ENCODE results near the gene HPSE2. TPM values are rescaled to one million over a fixed set of nuclear protein-coding genes. Genes with fewer than 3 reads are reported as not detected.
A peak's percentile ranks its signal among the peaks of the same experiment; 100 is the strongest.

The HPSE2 gene
- total and polyA plus RNA-seq, 8 donors = 0.58 to 15.8 (median 2.0) TPM

GRCh38 chr10:99234791-99235657 lies 628 bp downstream of the HPSE2 start:
- peak overlapping the region in 3 of 5 donors; percentile 27 to 76 (median 71) for H3K27ac ChIP-seq
- no peaks in the 10 kb centered on the region for H3K9me3 ChIP-seq
- H3K27me3 ChIP-seq = peaks cover 6 to 91% (median 64%) of the 10 kb centered on the region in 3 donors
- H3K4me1 ChIP-seq = peaks cover 14 to 50% (median 32%) of the 10 kb centered on the region in 4 donors
- intact Hi-C loops (cut with DNase I; ENCODE audit: low total_unique reads) = no loop called here
- peak in 1 of 2 donors; percentile 28 for DNase-seq
- peak overlapping the region; percentile 51 to 56 (median 54) for H3K4me3 ChIP-seq
- no peaks in the 10 kb centered on the region for H3K36me3 ChIP-seq
- 6 to 10% (median 9%) methylated on average over 17 of the region's 17 CpGs for WGBS, 5 donors
- TF ChIP-seq POLR2A (IDR thresholded peaks at IDR 0.05) (no peak), POLR2AphosphoS5 (IDR thresholded peaks at IDR 0.05) (no peak), EP300 (IDR thresholded peaks at IDR 0.05) (no peak), CTCF (IDR thresholded peaks at IDR 0.05) (no peak)

GRCh38 chr10:99234041-99234790 lies 1.4 kb downstream of the HPSE2 start:
- intact Hi-C loops (cut with DNase I; ENCODE audit: low total_unique reads) = no loop called here

GRCh38 chr10:99233689-99234037 lies 2.0 kb downstream of the HPSE2 start:
- Histone ChIP-seq H3K27ac (peak overlapping the region in 4 of 5 donors; percentile 26 to 76 (median 49)), H3K9me3 (no peaks in the 10 kb centered on the region), H3K4me1 (peaks cover 14 to 50% (median 32%) of the 10 kb centered on the region in 4 donors), H3K27me3 (peaks cover 6 to 93% (median 64%) of the 10 kb centered on the region in 3 donors), H3K4me3 (peak overlapping the region; percentile 51 to 56 (median 54)), H3K36me3 (no peaks in the 10 kb centered on the region)
- WGBS, 5 donors = 8 to 16% (median 10%) methylated on average over 18 of the region's 18 CpGs
- no peak for DNase-seq
- intact Hi-C loops (cut with DNase I; ENCODE audit: low total_unique reads) = no loop called here
- TF ChIP-seq CTCF (IDR thresholded peaks at IDR 0.05) = no peak
- TF ChIP-seq POLR2AphosphoS5 (IDR thresholded peaks at IDR 0.05) = no peak
- no peak for TF ChIP-seq EP300 (IDR thresholded peaks at IDR 0.05)
- no peak for TF ChIP-seq POLR2A (IDR thresholded peaks at IDR 0.05)

More at GRCh38 chr10:99234041-99234790, 1.4 kb downstream of the HPSE2 start:
- no peaks in the 10 kb centered on the region for H3K36me3 ChIP-seq
- H3K9me3 ChIP-seq = no peaks in the 10 kb centered on the region
- peak overlapping the region in 4 of 5 donors; percentile 26 to 76 (median 49) for H3K27ac ChIP-seq
- H3K4me3 ChIP-seq = peak overlapping the region; percentile 51 to 56 (median 54)
- peaks cover 6 to 92% (median 64%) of the 10 kb centered on the region in 3 donors for H3K27me3 ChIP-seq
- TF ChIP-seq EP300 (IDR thresholded peaks at IDR 0.05) (no peak), CTCF (IDR thresholded peaks at IDR 0.05) (no peak), POLR2AphosphoS5 (IDR thresholded peaks at IDR 0.05) (no peak), POLR2A (IDR thresholded peaks at IDR 0.05) (no peak)
- peaks cover 14 to 50% (median 32%) of the 10 kb centered on the region in 4 donors for H3K4me1 ChIP-seq
- WGBS, 5 donors = 2 to 5% (median 4%) methylated on average over 49 of the region's 49 CpGs
- DNase-seq = peak; percentile 55 to 85

GRCh38 chr10:99233000-99233688 lies 2.5 kb downstream of the HPSE2 start:
- peak overlapping the region in 4 of 5 donors; percentile 26 to 76 (median 62) for H3K27ac ChIP-seq
- no peaks in the 10 kb centered on the region for H3K9me3 ChIP-seq
- intact Hi-C loops (cut with DNase I; ENCODE audit: low total_unique reads) = no loop called here
- peaks cover 14 to 50% (median 32%) of the 10 kb centered on the region in 4 donors for H3K4me1 ChIP-seq
- WGBS, 5 donors = 14 to 22% (median 16%) methylated on average over 18 of the region's 18 CpGs
- H3K36me3 ChIP-seq = no peaks in the 10 kb centered on the region
- TF ChIP-seq EP300 (IDR thresholded peaks at IDR 0.05) = no peak
- TF ChIP-seq POLR2AphosphoS5 (IDR thresholded peaks at IDR 0.05) = no peak
- no peak for TF ChIP-seq CTCF (IDR thresholded peaks at IDR 0.05)
- TF ChIP-seq POLR2A (IDR thresholded peaks at IDR 0.05) = no peak
- peak in 1 of 2 donors; percentile 2 for DNase-seq
- peak overlapping the region; percentile 51 to 56 (median 54) for H3K4me3 ChIP-seq
- H3K27me3 ChIP-seq = peaks cover 6 to 95% (median 64%) of the 10 kb centered on the region in 3 donors
